Iris pigment epithelial cell (primary cell): ENCODE results near the gene PPFIBP2.

Source experiments
- DNase-seq: peaks from one replicate; pipeline ENCODE4 v3.0.0-alpha.2; 2011; ENCODE audit warnings: low read depth

Gene PPFIBP2

GRCh38 chr11:7603031-7603781 is 89.4 kb downstream of the PPFIBP2 start:
- peak; percentile 28 for DNase-seq

GRCh38 chr11:7604331-7604955 is 90.6 kb downstream of the PPFIBP2 start:
- peak; percentile 6 for DNase-seq

- DNase-seq = peak; percentile 69
Measured at GRCh38 chr11:7605186-7605943, 91.6 kb downstream of the PPFIBP2 start.

- DNase-seq = no peak
Measured at GRCh38 chr11:7606496-7606895, 92.7 kb downstream of the PPFIBP2 start.

GRCh38 chr11:7609015-7609414 is 95.2 kb downstream of the PPFIBP2 start:
- DNase-seq = no peak

- no peak for DNase-seq
Measured at GRCh38 chr11:7609521-7609920, 95.7 kb downstream of the PPFIBP2 start.

- DNase-seq = no peak
Measured at GRCh38 chr11:7610393-7610792, 96.6 kb downstream of the PPFIBP2 start.

GRCh38 chr11:7611411-7611810 is 97.6 kb downstream of the PPFIBP2 start:
- peak; percentile 38 for DNase-seq

GRCh38 chr11:7612056-7612660 is 98.4 kb downstream of the PPFIBP2 start:
- DNase-seq = no peak

GRCh38 chr11:7612661-7613393 is 99.0 kb downstream of the PPFIBP2 start:
- peak; percentile 50 for DNase-seq

GRCh38 chr11:7613394-7613720 is 99.6 kb downstream of the PPFIBP2 start:
- DNase-seq = peak; percentile 33

GRCh38 chr11:7614656-7615055 is 100.9 kb downstream of the PPFIBP2 start:
- DNase-seq = no peak

- no peak for DNase-seq
Measured at GRCh38 chr11:7617032-7617431, 103.2 kb downstream of the PPFIBP2 start.

- no peak for DNase-seq
Measured at GRCh38 chr11:7619322-7619721, 105.5 kb downstream of the PPFIBP2 start.

GRCh38 chr11:7621090-7621489 is 107.3 kb downstream of the PPFIBP2 start:
- DNase-seq = no peak

GRCh38 chr11:7621554-7621953 is 107.8 kb downstream of the PPFIBP2 start:
- no peak for DNase-seq

- DNase-seq = no peak
Measured at GRCh38 chr11:7622721-7623120, 108.9 kb downstream of the PPFIBP2 start.

- no peak for DNase-seq
Measured at GRCh38 chr11:7628660-7629059, 114.9 kb downstream of the PPFIBP2 start.

GRCh38 chr11:7630002-7630401 is 116.2 kb downstream of the PPFIBP2 start:
- no peak for DNase-seq

- DNase-seq = no peak
Measured at GRCh38 chr11:7632211-7632610, 118.4 kb downstream of the PPFIBP2 start.

- DNase-seq = no peak
Measured at GRCh38 chr11:7635137-7635536, 121.3 kb downstream of the PPFIBP2 start.

GRCh38 chr11:7635708-7636107 is 121.9 kb downstream of the PPFIBP2 start:
- no peak for DNase-seq
